Body of pancreas (tissue), 4 donors: ENCODE data around the gene RELL2. TPM values are rescaled to one million over a fixed set of nuclear protein-coding genes. Genes with fewer than 3 reads are reported as not detected.

Source experiments
- ATAC-seq: fragments of 150-250 bp; one replicate; pipeline ENCODE4 v1.9.1; 2016
- DNase-seq, 4 donors: peaks; one replicate each; pipeline ENCODE4 v3.0.0-alpha.2; 2019
- H3K27ac ChIP-seq, 4 donors: fragments of 200-600 bp; sonication (generic); 1 replicate in 3 of 4; 2 replicates in 1 of 4; pipeline versions ENCODE4 v1.5.1 to v1.6.1; 2016 to 2019; ENCODE audit warnings: mild to moderate bottlenecking in 1 of 4, mixed read lengths in 1 of 4, moderate library complexity in 1 of 4
- H3K27me3 ChIP-seq, 2 donors: fragments of 200-600 bp; sonication (generic); one replicate each; pipeline ENCODE4 v1.6.0; 2016; ENCODE audit warnings: mild to moderate bottlenecking in 1 of 2
- H3K36me3 ChIP-seq, 2 donors: fragments of 200-600 bp; sonication (generic); replicated peaks in 1 of 2; 2 replicates each; pipeline ENCODE4 v1.5.1; 2016; ENCODE audit warnings: low read depth in 2 of 2; ENCODE audit not compliant: insufficient read depth in 1 of 2
- H3K4me1 ChIP-seq: fragments of 200-600 bp; sonication (generic); one replicate; pipeline ENCODE4 v1.6.0; 2016
- H3K4me3 ChIP-seq, 2 donors: fragments of 200-600 bp; sonication (generic); 1 replicate in 1 of 2; 2 replicates in 1 of 2; pipeline ENCODE4 v1.5.1; 2016 to 2019
- H3K9me3 ChIP-seq, 3 donors: fragments of 200-600 bp; sonication (generic); 1 replicate in 2 of 3; 2 replicates in 1 of 3; pipeline ENCODE4 v1.5.1; 2016
- CTCF ChIP-seq, 7 experiments: fragments of 450-650 bp in 4 of 7; fragments of 200-600 bp in 3 of 7; sonication (generic) in 3 of 7; IDR thresholded peaks; one replicate each; pipeline ENCODE4 v1.5.1; 2016 to 2019; ENCODE audit warnings: antibody characterized with exemption in 7 of 7
- POLR2A ChIP-seq, 3 donors: fragments of 450-650 bp; IDR thresholded peaks; one replicate each; pipeline ENCODE4 v1.6.1; 2016; ENCODE audit warnings: antibody characterized with exemption in 3 of 3, mild to moderate bottlenecking in 2 of 3
- WGBS, 2 donors: methylation state at CpG; one replicate each; pipeline ENCODE4 v1.1.5; 2017; 5-methylcytosine and 5-hydroxymethylcytosine counted together
- intact Hi-C: fragments of 100-400 bp; cut with DNase I; formaldehyde crosslinking; loops from one replicate; pipeline ENCODE4 v1.15.1; 2023
- total RNA-seq, 2 donors: library from RNA; depleted of rRNA; stranded (reverse); fragments of >200 nt; gene quantifications; one replicate each; pipeline ENCODE4 v1.1.0, GENCODE V29; 2016

Gene RELL2
- total RNA-seq, 2 donors from 2014 or later = 2.9 to 8.9 TPM

GRCh38 chr5:141611289-141611688 lies 25.5 kb upstream of the RELL2 start:
- TF ChIP-seq CTCF (IDR thresholded peaks at IDR 0.05) = no peak
- TF ChIP-seq POLR2A (IDR thresholded peaks at IDR 0.05) = no peak
- Histone ChIP-seq H3K4me3 (no peak overlapping the region), H3K27ac (no peak overlapping the region), H3K9me3 (no peaks in the 10 kb centered on the region), H3K36me3 (no peaks in the 10 kb centered on the region), H3K27me3 (no peaks in the 10 kb centered on the region), H3K4me1 (peaks cover 70% of the 10 kb centered on the region)
- 82 to 97% methylated on average over 3 of the region's 3 CpGs for WGBS, 2 donors
- ATAC-seq (no peak), DNase-seq (no peak)
- intact Hi-C loops = no loop called here

GRCh38 chr5:141613344-141613743 lies 23.5 kb upstream of the RELL2 start:
- Histone ChIP-seq H3K27me3 (no peaks in the 10 kb centered on the region), H3K4me3 (no peak overlapping the region), H3K36me3 (no peaks in the 10 kb centered on the region), H3K27ac (no peak overlapping the region), H3K4me1 (peaks cover 64% of the 10 kb centered on the region), H3K9me3 (no peaks in the 10 kb centered on the region)
- TF ChIP-seq CTCF (IDR thresholded peaks at IDR 0.05) (no peak), POLR2A (IDR thresholded peaks at IDR 0.05) (no peak)
- intact Hi-C loops = no loop called here
- DNase-seq (no peak), ATAC-seq (no peak)

- no peak for TF ChIP-seq CTCF (IDR thresholded peaks at IDR 0.05)
- no peak for TF ChIP-seq POLR2A (IDR thresholded peaks at IDR 0.05)
- no peaks in the 10 kb centered on the region for H3K9me3 ChIP-seq
- no peaks in the 10 kb centered on the region for H3K36me3 ChIP-seq
- 68 to 69% methylated on average over 9 of the region's 9 CpGs for WGBS, 2 donors
- ATAC-seq (no peak), DNase-seq (no peak)
- H3K27ac ChIP-seq = peak overlapping the region in 3 of 4 donors; percentile 98 to 100 (median 99)
- no peak overlapping the region for H3K4me3 ChIP-seq
- intact Hi-C loops = no loop called here
- H3K27me3 ChIP-seq = no peaks in the 10 kb centered on the region
- peaks cover 45% of the 10 kb centered on the region for H3K4me1 ChIP-seq
Observed at GRCh38 chr5:141615991-141616720, 20.6 kb upstream of the RELL2 start.

GRCh38 chr5:141617128-141617527 lies 19.7 kb upstream of the RELL2 start:
- TF ChIP-seq POLR2A (IDR thresholded peaks at IDR 0.05) (no peak), CTCF (IDR thresholded peaks at IDR 0.05) (no peak)
- peaks cover 45% of the 10 kb centered on the region for H3K4me1 ChIP-seq
- DNase-seq (no peak), ATAC-seq (no peak)
- no peaks in the 10 kb centered on the region for H3K9me3 ChIP-seq
- no peaks in the 10 kb centered on the region for H3K36me3 ChIP-seq
- intact Hi-C loops = no loop called here
- 20 to 22% methylated on average over 2 of the region's 2 CpGs for WGBS, 2 donors
- no peaks in the 10 kb centered on the region for H3K27me3 ChIP-seq
- H3K27ac ChIP-seq = peak overlapping the region; percentile 98 to 100 (median 98)
- no peak overlapping the region for H3K4me3 ChIP-seq

- H3K27ac ChIP-seq = peak overlapping the region; percentile 98 to 100 (median 98)
- H3K9me3 ChIP-seq = no peaks in the 10 kb centered on the region
- WGBS, 2 donors = 1 to 3% methylated on average over 9 of the region's 9 CpGs
- intact Hi-C loops = no loop called here
- ATAC-seq = no peak
- no peaks in the 10 kb centered on the region for H3K27me3 ChIP-seq
- H3K36me3 ChIP-seq = peaks cover 0 to 1% of the 10 kb centered on the region in 2 donors
- peaks cover 44% of the 10 kb centered on the region for H3K4me1 ChIP-seq
- TF ChIP-seq POLR2A (IDR thresholded peaks at IDR 0.05) = no peak
- no peak for DNase-seq
- H3K4me3 ChIP-seq = peak overlapping the region in 1 of 2 donors; percentile 60
Observed at GRCh38 chr5:141617682-141618029, 19.1 kb upstream of the RELL2 start.
